RWPE1 (cell line): ENCODE data around the gene BIRC5.

ENCODE experiments used
- CTCF ChIA-PET: fragments of 350-600 bp; sonication (Branson Sonifier 250); formaldehyde crosslinking; extraction: SDS; loops from one replicate; lab custom pipeline; 2021; lab: Yijun Ruan, JAX
- POLR2A ChIA-PET: fragments of 400-600 bp; formaldehyde crosslinking; extraction: SDS; loops from one replicate; lab custom pipeline; 2020; ENCODE audit warnings: antibody characterized with exemption; ENCODE audit not compliant: low non-redundant PET; lab: Yijun Ruan, JAX
- DNase-seq: peaks from one replicate; pipeline ENCODE4 v3.0.0; 2012; ENCODE audit warnings: low spot score
- H3K27ac ChIP-seq: fragments of 450-650 bp; 2 replicates; pipeline ENCODE4 v1.5.1; 2017
- CTCF ChIP-seq: fragments of 450-650 bp; conservative IDR thresholded peaks from 2 replicates; pipeline ENCODE4 v1.5.1; 2017; ENCODE audit warnings: low read depth, mild to moderate bottlenecking

Gene BIRC5

DNA sequence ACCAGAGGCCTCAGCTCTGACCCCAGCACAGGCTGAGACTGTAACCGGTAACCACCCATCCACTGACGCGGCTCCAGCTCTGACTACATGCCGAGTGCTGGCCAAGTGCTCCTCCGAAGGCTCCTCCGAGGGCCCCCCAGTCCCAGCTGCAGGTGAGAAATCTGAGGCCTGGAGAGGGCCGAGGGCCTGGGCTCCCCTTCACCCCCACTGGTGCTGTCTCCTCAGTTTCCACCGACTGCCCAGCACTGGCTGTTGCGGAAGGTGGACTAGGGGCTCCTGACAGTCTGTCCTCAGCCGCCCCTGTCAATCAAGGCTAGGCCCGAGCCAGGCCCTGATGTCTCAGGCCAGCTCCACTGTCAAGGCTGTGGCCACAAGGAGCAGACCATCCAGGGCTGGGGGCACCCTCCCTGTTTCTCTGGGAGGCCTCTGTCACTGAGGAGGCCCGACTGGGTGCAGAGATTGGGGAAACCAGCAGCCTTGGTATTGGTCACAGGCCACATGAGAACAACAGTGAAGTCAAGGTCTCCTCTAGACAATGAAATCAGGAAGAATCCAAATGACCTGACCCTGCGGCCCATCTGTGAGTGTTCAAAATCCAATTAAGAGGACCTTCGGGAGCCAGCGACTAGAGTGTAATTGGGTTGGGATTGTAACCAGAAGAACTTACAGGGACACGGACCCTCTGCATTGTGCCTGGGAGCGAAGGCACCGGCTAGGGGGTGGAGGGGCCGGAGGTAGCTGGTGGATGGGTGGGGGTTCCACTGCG, 22.5 kb downstream of the BIRC5 start:
- TF ChIP-seq CTCF, result no peak
- ChIA-PET CTCF (interaction anchor here (0.7 to 2.4 kb wide), 4 partner anchors 14 to 98 kb away, joined by 3 to 14 read pairs (median 3); no protein-coding TSS in a partner anchor), POLR2A (no interaction called here)
- no peak for DNase-seq
- no peak overlapping the region for H3K27ac ChIP-seq

- TF ChIP-seq CTCF, result no peak
- DNase-seq, result no peak
- ChIA-PET POLR2A (no interaction called here), CTCF (interaction anchor here (0.7 to 2.4 kb wide), 2 partner anchors 13 to 99 kb away, joined by 3 to 14 read pairs; no protein-coding TSS in a partner anchor)
- H3K27ac ChIP-seq, result peak overlapping the region; percentile 41
These were observed 23.5 kb downstream of the BIRC5 start for GRCh38 chr17:78237401-78238012.

DNA sequence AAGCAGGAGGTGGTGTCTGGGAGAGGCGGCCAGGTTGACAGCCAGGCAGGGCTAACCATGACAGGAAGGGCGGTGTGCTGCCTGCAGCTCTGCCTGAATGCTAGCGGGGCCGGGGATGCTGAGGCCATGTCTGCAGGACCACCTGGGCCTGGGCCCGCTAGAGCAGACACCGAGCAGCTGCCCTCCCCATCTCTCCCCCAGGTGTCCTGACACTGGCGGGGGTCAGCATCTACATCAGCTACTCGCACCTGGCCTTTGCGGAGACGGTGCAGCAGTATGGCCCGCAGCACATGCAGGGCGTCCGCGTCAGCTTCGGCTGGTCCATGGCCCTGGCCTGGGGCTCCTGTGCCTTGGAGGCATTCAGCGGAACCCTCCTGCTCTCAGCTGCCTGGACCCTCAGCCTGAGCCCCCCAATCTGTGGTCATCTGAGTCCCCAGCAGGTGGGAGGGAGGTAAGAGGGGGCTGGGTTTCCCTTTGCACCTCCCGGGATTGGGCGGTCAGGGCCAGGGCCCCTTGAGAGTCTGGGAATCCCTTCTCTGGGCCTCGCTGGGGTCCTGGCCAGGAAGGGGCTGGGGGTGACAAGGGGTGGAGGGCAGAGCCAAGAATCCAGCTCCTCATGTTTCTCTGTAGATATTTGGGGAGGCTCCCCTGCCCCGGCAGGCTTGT, 24.9 kb downstream of the BIRC5 start:
- no peak for TF ChIP-seq CTCF
- CTCF ChIA-PET, result interaction anchor here (2.4 kb wide), 1 partner anchor 12 kb away, joined by 14 read pairs; no protein-coding TSS in a partner anchor
- no peak overlapping the region for H3K27ac ChIP-seq
- POLR2A ChIA-PET, result no interaction called here
- DNase-seq, result no peak

DNA sequence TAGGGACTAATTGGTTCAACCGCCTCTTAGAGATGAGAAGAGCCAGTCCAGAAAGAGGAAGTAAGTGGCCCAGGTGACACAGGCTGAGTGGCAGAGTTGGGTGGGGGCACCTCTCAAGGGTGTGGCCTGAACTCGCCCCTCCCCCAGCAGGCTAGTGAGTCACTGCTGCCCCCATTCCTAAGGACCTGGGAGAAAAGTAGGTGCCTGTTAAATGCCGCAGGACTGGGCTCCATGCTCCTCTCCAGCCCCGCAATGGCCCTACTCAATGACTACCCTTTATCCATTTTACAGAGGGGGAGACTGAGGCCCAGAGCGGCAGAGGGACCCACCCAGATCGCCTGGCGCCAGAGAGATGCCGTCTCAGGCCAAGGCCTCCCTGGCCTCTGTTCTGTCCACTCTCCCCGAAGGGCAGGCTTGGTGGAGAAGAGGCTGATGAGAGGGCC, 25.5 kb downstream of the BIRC5 start:
- POLR2A ChIA-PET, result no interaction called here
- CTCF ChIA-PET, result no interaction called here
- DNase-seq, result no peak
- no peak overlapping the region for H3K27ac ChIP-seq
- no peak for TF ChIP-seq CTCF

DNA sequence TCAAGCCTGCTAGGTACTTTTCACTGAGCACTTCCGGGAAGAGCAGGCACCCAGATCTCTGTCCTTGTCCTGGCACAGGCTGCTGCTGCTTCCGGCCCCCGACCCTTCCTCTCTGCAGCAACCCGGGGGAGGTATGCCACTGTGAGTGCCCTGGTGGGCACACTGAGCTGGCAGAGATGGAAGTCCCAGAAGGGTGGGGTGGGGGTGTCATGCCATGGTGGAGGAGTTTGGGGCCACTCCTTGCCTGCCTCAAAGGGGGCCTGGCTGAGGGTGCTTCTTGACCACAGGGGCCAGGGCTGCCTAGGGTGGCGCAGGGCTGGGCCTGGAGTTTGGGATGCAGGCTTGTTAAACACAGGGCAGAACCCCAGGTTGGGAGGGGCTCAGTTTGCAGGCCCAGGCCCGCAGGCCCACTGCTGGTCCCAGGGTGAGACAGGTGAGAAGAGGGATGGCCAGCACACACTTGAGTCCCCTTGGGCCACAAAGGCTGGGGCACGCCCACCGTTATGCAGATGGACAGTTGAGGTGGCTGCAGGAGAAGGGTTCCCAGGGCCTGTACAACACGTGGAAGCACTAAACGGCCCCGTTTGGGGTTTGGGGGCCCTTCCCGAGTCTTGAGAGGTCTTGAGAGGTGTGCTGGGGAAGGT, 26.1 kb downstream of the BIRC5 start:
- DNase-seq, result no peak
- TF ChIP-seq CTCF, result no peak
- CTCF ChIA-PET, result no interaction called here
- H3K27ac ChIP-seq, result no peak overlapping the region
- POLR2A ChIA-PET, result no interaction called here

GRCh38 chr17:78240839-78241238, 26.8 kb downstream of the BIRC5 start:
- ChIA-PET POLR2A (no interaction called here), CTCF (no interaction called here)
- no peak for DNase-seq
- TF ChIP-seq CTCF, result no peak
- no peak overlapping the region for H3K27ac ChIP-seq
